Measurements from ENCODE around the gene KRT40.

The KRT40 gene

GRCh38 chr17:40950176-40950575 lies 34.0 kb downstream of the KRT40 start:
- DNase-seq = no peak

GRCh38 chr17:40949418-40949817 lies 34.7 kb downstream of the KRT40 start:
- no peak for DNase-seq

GRCh38 chr17:40947929-40948328 lies 36.2 kb downstream of the KRT40 start:
- DNase-seq = no peak

GRCh38 chr17:40945414-40945813 lies 38.7 kb downstream of the KRT40 start:
- no peak for DNase-seq

- no peak for DNase-seq
These were observed 39.6 kb downstream of the KRT40 start for GRCh38 chr17:40944531-40944930.

GRCh38 chr17:40942553-40942952 lies 41.6 kb downstream of the KRT40 start:
- no peak for DNase-seq

GRCh38 chr17:40940266-40940665 lies 43.9 kb downstream of the KRT40 start:
- DNase-seq = no peak

GRCh38 chr17:40938981-40939380 lies 45.1 kb downstream of the KRT40 start:
- DNase-seq = no peak

- DNase-seq = no peak
These were observed 46.7 kb downstream of the KRT40 start, which contains the start of gene KRT23 for GRCh38 chr17:40937384-40937819. Gene KRT23 (minus strand): TSS chr17:40937646. CDS start chr17:40936603, 1,043 bp downstream.

- DNase-seq = no peak
These were observed 47.1 kb downstream of the KRT40 start for GRCh38 chr17:40936976-40937375.

GRCh38 chr17:40936437-40936971 lies 47.6 kb downstream of the KRT40 start:
- DNase-seq = no peak

GRCh38 chr17:40935624-40936023 lies 48.5 kb downstream of the KRT40 start:
- DNase-seq = no peak

GRCh38 chr17:40932608-40933007 lies 51.5 kb downstream of the KRT40 start:
- no peak for DNase-seq

- DNase-seq = no peak
These were observed 52.8 kb downstream of the KRT40 start for GRCh38 chr17:40931311-40931710.
